Measurements from ENCODE around the gene STEEP1. TPM values are rescaled to one million over a fixed set of nuclear protein-coding genes. Genes with fewer than 3 reads are reported as not detected.
A peak's percentile ranks its signal among the peaks of the same experiment; 100 is the strongest.
"Not testable (repeated sequence)": the region's sequence is repeated elsewhere in the genome, so short reads cannot be mapped to it uniquely, and the experiment has no call there.

STEEP1 gene
- total RNA-seq, 1 donor from 2014 or later: 23.1 TPM

DNA sequence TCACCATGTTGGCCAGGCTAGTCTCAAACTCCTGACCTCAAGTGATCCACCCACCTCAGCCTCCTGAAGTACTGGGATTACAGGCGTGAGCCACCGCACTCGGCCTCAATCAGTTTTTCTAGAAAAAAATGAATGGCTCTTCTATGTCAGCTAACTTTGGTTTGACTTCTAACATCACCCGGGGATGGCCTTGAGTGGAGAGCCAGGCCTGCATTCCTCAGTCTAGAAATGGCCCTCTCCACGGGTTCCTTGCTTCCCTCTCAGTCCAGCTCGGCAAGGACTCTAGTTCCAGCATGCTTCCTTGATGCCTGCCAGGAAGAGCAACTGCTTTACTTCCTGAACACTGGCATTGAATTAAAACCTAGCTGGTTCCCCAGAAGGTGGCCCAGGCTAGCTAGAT is 58.0 kb downstream of the STEEP1 start:
- H3K27ac ChIP-seq: no peak overlapping the region
- no peaks in the 10 kb centered on the region for H3K9me3 ChIP-seq
- no peaks in the 10 kb centered on the region for H3K27me3 ChIP-seq
- TF ChIP-seq, protein P1, sequence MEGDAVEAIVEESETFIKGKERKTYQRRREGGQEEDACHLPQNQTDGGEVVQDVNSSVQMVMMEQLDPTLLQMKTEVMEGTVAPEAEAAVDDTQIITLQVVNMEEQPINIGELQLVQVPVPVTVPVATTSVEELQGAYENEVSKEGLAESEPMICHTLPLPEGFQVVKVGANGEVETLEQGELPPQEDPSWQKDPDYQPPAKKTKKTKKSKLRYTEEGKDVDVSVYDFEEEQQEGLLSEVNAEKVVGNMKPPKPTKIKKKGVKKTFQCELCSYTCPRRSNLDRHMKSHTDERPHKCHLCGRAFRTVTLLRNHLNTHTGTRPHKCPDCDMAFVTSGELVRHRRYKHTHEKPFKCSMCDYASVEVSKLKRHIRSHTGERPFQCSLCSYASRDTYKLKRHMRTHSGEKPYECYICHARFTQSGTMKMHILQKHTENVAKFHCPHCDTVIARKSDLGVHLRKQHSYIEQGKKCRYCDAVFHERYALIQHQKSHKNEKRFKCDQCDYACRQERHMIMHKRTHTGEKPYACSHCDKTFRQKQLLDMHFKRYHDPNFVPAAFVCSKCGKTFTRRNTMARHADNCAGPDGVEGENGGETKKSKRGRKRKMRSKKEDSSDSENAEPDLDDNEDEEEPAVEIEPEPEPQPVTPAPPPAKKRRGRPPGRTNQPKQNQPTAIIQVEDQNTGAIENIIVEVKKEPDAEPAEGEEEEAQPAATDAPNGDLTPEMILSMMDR (IDR thresholded peaks at IDR 0.05): no peak
- no peaks in the 10 kb centered on the region for H3K4me1 ChIP-seq
- DNase-seq: no peak
- ATAC-seq: no peak
- no peak overlapping the region for H3K4me3 ChIP-seq
- no peaks in the 10 kb centered on the region for H3K36me3 ChIP-seq
- intact Hi-C loops (cut with DNase I): no loop called here

DNA sequence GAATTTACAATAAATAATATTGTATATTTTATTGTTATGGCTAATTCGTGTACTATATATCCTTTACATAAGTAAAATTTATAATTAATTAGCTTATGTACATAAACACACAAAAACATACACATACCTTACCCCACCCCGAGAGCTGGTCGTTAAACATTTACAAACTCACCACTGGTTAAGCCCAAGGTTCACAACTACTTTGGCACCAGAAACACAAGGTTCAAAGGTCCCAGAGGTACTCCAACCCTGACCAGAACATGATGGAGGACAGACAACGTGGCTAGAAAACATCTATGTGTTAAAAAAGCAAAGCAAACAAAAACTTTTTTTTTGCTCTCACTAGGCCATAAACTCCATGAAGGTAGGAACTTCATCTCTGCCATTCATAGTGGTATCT is 59.3 kb downstream of the STEEP1 start:
- TF ChIP-seq, protein P1 (IDR thresholded peaks at IDR 0.05): no peak
- ATAC-seq (no peak), DNase-seq (no peak)
- H3K36me3 ChIP-seq: no peaks in the 10 kb centered on the region
- H3K4me3 ChIP-seq: no peak overlapping the region
- intact Hi-C loops (cut with DNase I): no loop called here
- H3K27ac ChIP-seq: no peak overlapping the region
- no peaks in the 10 kb centered on the region for H3K27me3 ChIP-seq
- no peaks in the 10 kb centered on the region for H3K4me1 ChIP-seq
- H3K9me3 ChIP-seq: no peaks in the 10 kb centered on the region

DNA sequence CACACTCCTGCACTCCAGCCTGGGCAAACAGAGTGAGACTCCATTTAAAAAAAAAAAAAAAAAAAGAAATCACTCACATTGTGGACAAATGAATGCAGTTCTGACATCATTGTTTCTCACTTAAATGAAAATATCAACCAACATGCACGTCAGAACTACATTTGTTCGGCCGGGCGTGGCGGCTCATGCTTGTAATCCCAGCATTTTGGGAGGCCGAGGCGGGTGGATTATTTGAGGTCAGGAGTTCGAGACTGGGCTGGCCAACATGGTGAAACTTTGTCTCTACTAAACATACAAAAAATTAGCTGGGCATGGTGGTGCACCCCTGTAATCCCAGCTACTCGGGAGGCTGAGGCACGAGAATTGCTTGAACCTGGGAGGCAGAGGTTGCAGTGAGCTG is 60.1 kb downstream of the STEEP1 start:
- H3K27ac ChIP-seq; ATAC-seq; H3K4me1 ChIP-seq; H3K27me3 ChIP-seq; H3K36me3 ChIP-seq; intact Hi-C loops (cut with DNase I); H3K9me3 ChIP-seq; DNase-seq; H3K4me3 ChIP-seq: not testable (repeated sequence)

DNA sequence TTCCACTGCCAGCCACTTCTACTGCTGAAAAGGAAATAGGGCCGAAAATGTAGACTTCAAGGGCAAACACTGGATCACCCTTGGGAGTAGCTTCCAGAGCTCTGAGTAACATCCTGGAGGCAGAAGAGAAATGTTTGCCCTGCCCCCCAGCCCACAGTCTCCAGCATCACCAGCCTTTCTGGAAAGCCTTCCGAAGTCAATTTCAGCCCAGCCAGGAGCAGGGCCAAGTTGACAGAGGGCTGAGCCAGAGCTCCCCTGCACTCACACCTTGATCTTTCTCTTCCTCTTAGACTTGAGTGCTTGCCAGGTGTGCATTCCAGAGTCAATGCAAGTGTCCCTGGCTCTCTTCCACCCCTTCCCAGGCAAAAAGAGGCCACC is 61.7 kb downstream of the STEEP1 start:
- H3K9me3 ChIP-seq: no peaks in the 10 kb centered on the region
- H3K27ac ChIP-seq: peak overlapping the region; percentile 51
- no peaks in the 10 kb centered on the region for H3K27me3 ChIP-seq
- DNase-seq: peak; percentile 73
- no peaks in the 10 kb centered on the region for H3K36me3 ChIP-seq
- TF ChIP-seq, protein P1 (IDR thresholded peaks at IDR 0.05): no peak
- intact Hi-C loops (cut with DNase I): no loop called here
- no peak overlapping the region for H3K4me3 ChIP-seq
- ATAC-seq: peak; percentile 82
- no peaks in the 10 kb centered on the region for H3K4me1 ChIP-seq

DNA sequence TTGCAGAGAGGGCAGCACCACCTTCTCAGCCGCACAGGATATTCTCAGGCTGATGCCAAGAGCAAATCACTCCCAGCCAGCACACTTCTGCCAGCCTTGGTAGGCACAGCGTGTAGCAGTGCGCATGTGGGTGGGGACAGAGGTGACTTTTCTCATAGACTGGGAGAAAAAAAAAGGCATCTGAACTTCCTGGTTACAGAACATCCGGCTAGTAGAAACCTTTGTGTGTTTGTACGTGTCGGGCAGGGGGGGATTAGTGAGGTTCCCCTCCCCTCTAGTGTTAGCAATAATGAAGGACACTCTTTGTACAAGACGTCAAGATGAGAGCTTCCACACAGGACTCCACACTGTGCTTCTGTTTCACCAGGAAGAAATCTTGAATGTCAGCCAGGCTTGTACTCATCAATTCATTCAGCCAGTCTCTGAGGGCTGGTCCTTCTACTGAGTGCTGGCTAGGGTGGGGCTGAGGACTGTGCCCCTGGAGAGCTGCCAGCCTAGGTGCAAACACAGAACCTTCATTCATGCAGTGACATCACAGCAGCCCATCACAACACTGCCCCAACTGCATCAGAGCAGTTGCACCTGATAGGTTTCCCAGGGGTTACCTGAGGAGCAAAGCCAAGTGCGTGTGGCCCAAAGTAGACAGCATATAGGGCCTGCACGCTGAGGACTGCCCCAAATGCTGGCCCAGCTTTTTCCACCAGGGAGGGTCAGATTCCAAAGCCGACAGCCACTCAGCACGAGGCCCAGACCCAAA is 62.3 kb downstream of the STEEP1 start:
- intact Hi-C loops (cut with DNase I): no loop called here
- H3K27ac ChIP-seq: peak overlapping the region; percentile 51

DNA sequence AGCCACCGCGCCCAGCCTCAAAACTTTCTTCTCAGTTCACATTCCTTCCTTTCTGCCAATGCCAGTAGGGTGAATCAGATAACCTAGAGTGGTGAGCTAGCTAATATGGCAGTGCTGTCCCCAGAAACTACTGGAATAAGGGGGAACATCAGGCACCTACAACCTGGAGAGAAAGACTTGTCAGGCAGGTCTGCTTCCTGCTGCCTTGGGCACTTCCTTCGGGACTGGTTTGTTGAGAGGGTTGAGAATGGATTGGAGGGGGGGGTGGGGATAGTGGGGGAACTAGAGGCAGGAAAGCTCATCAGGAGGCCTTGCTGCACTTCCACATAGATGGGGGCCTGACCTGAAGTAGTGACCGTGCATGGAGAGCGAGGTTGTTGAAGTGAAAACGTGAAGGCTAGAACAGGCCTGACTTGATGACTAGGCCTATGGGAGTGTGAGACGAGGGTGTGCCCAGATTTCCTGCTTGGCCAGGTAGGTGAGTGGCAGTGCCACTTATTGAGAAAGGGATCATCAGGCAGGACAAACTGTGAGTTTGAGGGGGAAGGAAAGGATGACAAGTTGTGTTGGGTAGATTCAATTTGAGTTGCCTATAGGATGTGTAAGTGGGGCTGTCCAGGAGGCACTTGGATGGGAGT is 63.6 kb downstream of the STEEP1 start:
- Histone ChIP-seq H3K4me1 (no peaks in the 10 kb centered on the region), H3K9me3 (no peaks in the 10 kb centered on the region), H3K4me3 (no peak overlapping the region), H3K36me3 (no peaks in the 10 kb centered on the region), H3K27ac (no peak overlapping the region), H3K27me3 (no peaks in the 10 kb centered on the region)
- TF ChIP-seq, protein P1 (IDR thresholded peaks at IDR 0.05): no peak
- ATAC-seq (no peak), DNase-seq (no peak)
- intact Hi-C loops (cut with DNase I): no loop called here

More for the DNA sequence above, 62.3 kb downstream of the STEEP1 start:
- peak; percentile 78 for DNase-seq
- TF ChIP-seq, protein P1 (IDR thresholded peaks at IDR 0.05): no peak
- Histone ChIP-seq H3K4me1 (no peaks in the 10 kb centered on the region), H3K9me3 (no peaks in the 10 kb centered on the region), H3K27me3 (no peaks in the 10 kb centered on the region), H3K36me3 (no peaks in the 10 kb centered on the region), H3K4me3 (no peak overlapping the region)
- ATAC-seq: peak; percentile 80
